ENCODE results near the gene APBA1.

The APBA1 gene

DNA sequence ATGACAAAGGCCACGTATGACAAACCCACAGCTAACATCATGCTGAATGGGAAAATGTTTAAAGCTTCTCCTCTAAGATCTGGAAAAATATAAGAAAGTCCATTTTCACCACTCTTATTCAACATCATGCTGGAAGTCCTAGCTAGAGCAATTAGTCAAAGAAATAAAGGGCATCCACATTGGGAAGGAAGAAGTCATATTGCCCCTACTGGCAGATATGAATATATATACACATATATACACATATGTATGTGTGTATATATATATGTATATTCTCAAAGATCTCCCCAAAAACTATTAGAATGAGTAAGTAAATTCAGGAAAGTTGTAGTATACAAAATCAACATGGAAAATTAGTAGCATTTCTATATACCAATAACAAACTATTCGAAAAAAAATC is 17.1 kb downstream of the APBA1 start:
- no peak for DNase-seq

DNA sequence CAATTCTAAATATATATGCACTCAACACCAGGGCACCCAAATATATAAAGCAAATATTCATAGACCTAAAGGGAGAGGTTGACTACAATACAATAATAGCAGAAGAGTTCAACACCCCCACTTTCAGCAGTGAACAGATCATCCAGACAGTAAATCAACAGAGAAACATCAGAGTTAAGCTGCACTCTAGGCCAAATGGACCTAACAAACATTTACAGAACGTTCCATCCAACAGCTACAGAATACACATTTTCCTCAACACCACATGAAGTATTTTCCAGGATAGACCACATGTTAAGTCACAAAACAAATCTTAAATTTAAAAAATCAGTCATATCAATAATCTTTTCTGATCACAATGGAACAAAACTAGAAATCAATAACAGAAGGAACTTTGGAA is 18.9 kb downstream of the APBA1 start:
- DNase-seq: no peak

DNA sequence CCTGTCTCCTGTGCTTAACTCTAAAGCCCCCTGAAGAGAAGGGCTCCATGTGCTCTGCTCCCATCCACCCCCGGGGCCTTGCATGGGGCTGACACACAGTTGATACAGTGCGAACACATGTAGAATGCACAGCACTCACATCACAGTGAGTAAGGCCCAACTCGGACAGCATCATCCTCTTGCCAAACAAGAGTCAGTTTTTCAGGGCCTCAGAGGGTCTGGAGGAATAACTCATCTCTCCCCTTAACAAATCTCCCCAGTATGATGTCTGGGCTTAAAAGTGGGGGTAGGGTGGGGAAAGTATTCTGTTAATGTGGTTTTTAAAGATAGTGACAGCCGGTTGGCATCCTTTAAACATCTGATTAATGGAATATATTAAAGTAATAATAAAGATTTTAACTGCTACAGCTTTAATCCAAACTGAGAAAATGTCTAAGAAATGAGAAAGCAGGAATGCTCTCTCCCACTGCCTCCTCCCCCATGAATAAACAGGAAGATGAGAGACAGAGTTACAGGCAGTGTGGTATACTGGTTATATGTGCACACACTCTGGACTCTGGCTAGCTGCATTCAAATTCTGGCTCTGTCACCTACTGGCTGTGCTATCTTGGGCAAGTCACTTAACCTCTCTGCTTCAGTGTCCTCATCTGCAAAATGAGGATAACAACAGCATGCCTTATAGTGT is 22.5 kb downstream of the APBA1 start:
- no peak for DNase-seq

DNA sequence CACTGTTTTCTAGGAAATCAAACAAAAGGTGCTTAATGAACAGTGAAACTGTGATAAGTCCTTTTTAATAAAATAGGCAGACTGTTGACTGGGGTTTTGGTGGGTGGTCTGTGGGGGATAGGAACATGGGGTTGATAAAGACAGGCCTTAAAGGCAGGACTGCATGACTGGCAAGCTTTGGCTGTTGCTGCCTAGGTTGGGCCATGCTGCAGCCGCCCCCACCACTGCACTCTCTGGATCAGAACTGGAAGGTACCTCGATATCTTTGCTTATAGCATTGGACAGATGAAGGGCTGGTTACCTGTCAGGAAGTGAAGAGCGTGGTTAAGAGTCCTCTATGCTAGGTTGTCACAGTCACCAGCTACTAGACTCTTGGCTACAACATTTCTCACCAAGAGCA is 24.4 kb downstream of the APBA1 start:
- no peak for DNase-seq

DNA sequence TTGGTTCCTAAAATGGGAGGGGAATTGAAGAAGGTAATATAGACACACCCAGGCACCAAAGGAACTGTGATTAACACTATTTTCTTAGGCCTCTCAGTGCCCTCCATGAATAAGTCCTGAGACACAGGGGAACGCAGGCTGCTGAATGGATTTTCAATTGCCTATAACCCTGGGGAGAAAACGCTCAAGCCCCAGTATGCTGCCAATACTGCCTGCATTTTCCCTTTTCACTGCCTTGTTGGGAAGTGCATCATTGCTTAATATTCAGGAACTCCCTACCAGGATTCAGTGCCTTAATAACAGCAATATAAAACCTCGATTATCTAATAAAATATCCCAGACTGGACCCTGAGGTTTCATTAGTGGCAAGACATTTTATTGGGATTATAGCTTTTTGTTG is 25.4 kb downstream of the APBA1 start:
- DNase-seq: no peak

DNA sequence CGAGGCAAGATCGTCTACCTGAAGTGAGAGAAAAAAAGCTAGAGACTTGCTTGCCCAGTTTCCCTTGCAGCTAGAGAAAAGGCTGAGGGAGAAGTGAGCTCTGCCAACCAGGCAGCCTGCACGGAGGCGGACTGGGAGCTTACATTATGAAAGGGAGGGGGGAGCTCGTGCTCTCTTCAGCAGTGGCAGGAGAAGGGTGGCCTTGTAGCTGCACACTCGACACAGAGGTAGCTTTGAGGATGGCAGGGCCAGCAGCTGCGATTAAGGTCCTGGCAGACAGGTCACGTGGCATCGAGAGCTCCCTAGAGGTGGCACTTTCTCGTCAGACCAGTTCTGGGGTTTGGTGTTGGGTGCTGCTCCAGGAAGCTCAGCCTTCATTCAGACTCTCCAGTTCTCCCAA is 26.7 kb downstream of the APBA1 start:
- no peak for DNase-seq

DNA sequence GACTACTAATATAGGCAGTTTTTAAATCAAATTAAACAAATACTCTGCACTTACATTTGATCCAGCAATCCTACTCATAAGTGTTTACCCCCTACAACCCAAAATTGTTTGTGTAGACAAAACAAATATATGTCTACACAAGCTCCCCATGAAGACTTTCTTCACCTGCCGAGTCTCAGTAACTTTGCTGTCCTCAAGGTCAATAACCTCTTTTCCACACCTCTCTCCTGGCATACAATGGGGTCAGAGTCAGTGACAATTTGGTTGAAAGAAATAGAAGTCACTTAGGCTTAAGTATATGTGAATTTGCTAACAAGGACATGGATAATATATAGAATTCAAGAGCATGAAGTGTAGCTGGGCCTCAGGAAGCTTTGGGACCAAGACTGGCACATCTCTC is 29.1 kb downstream of the APBA1 start:
- DNase-seq: no peak

DNA sequence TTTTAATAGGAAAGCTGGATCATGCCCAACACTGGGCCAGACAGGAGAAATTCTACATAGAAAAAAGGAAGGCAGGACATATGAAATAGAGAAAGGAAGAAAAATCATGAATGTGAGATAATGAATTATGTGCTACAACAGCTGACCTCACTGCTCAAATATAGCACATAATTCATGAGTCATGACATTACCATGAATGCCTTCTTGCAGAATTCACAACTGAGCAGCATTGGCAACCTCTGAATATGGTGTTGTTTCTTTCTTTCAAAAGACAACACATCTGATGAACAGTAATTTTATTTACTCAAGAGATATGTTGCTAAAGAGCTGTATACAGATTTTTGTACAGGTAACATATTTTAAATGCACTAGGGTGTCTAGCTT is 34.4 kb downstream of the APBA1 start:
- no peak for DNase-seq

DNA sequence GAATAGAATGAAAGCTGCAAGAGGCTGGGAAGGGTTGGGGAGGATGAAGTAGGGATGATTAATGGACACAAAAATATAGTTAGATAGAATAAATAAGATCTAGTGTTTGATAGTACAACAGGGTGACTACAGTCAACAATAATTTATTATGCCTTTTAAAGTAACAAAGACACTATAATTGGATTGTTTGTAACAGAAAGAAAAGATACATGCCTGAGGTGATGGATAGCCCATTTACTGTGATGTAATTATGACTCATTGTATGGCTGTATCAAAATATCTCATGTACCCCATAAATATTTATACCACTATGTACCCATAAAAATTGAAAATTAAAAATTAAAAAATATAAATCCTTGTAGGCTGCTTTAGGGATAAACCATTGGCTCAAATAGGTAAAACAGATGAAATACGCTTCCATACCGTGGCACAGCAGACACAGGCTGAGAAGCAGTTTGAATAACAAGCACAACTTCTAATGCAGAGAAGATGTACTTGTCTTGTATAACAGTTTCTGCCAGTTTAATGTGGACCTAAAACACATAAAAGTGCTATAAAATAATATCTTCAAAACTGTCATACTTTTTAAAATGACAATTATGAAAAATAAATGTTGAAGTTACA is 34.9 kb downstream of the APBA1 start:
- no peak for DNase-seq

DNA sequence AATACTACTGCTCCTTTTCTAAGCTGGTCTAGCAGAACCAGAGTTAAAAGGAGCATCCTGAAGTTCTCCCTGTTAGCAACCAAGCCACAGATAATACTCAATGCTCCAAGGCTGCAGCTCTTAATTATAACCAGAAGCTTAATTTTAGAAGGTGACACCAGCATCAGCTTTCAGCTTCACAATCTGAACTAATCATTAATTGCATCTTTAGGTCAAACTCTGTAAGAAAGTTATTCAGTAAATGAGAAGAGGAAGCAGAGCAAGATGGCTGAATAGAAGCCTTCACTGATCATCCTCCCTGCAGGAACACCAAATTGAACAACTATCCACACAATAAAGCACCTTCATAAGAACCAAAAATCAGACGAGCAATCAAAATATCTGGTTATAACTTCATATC is 38.5 kb downstream of the APBA1 start:
- DNase-seq: no peak

DNA sequence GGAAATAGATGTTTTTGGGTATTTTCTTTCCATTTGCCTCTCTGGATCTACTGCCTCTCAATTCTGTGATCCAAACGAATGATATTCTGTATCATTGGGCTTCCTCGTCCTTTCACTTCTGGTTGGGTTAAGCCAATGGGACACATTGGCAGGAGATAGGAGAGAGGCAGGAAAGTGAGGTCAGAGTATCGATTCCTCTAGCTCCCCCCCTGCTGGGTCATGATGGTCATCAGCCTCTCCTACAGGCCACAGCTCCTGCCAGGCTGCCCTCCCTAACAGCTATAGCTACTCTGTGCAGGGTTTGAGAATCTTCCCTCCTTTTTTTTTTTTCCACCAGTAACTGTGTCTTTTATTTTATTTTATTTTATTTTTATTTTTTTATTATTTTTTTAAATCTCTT is 39.4 kb downstream of the APBA1 start:
- DNase-seq: no peak

DNA sequence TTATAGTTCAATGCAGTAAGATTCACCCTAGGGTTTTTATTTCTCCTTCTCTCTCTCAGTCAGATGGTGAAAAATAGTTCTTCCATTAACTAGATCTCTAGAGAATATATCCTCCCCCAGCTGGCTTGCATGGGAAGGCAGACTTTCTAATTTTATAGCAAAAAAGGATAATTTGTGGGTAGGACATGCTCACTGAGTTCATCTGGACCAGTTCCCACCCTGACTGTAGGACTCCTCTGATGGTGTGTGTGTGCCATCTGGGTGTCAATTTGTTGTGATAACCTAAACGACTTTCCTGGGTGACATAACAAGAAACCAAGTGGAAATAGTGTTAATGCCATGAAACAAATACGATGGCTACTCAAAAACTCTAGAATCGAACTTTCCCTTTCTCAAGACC is 44.9 kb downstream of the APBA1 start:
- DNase-seq: no peak

DNA sequence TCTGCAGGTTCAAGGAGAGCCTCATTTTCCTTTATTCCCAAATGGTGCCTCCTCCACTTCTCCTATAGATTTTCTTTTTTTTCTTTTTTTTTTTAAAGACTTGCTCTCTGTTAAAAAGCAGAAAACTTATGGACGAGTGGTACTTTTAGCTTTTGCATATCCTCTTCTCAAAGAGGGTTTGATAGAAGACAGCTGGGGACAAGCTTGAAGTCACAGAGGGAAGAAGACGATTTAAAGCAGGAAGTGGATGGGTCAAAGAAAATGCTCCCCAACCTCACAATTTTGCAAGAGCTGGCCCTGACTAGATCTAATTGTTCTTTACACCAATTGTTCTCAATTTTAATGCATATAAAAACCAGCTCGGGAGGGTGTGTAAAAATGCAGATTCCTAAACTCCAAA is 48.9 kb downstream of the APBA1 start:
- DNase-seq: no peak

DNA sequence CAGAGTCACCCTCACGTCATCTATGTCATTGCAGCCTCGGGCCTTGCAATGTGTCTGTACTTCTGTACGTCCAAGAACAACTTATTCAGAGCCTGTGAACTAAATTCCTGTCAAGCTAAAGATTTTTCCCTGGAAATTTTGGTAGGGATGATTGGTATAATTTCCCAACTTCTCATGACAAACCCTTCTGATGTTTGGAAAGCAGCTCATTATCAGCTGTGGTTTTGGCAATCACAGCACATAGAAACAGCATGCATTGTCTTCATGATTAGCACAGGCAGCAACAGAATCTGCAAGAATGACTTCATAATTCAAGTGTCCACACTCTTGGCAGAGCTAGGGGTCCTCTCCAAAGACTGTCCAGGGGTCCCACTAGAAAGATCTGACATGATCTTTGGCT is 49.5 kb downstream of the APBA1 start:
- DNase-seq: no peak

DNA sequence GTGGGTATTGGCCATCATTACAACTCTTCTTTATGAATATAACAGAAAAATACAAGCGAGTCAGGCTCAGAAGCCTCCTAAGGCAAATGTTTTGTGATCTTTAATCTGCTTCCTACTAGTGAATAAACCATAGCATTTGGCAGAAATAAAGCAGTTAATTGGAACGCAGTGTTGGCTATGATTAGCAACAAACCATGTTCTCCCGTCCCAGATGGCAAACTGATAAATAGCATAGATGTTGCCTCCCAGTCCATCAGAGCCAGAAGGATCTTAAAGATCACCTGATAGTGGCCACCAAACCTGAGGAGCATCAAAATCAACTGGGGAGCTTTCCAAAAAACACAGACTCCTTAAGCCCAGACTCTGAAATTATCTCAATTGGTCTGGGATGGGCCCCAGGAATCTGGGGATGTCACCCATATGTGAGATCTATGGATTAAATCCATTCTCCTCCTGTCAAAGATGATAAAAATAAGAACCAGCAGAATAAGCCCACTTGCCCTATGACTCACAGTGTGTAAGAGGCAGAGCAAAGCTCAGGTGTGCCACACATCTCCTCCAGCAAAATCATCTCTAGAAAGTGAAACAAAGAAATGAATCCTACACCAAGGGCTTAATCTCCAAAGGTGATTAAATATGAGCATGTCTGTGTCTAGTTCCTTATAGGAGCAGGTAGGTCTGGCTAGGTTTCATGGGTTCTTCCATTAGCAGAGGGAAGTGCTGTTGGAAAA is 50.3 kb downstream of the APBA1 start:
- no peak for DNase-seq

DNA sequence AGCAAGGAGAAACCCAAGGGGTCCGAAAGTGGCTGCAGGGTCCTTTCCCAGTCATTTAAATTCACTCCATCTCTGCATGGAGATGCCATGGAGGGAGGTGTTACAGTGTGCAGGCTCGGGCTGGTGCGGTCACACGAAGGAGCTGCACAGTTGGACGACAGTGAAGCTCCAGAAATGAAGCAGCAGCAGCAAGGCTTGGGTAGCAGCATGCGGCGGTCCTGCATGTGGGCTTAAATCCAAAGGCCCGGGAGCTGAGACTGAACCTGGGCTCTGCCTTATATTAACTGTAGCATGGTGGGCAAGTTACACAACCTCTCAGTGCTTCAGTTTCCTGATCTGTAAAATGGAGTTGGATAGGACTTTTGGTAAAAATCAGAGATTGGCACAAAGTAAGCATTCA is 51.4 kb downstream of the APBA1 start:
- no peak for DNase-seq

DNA sequence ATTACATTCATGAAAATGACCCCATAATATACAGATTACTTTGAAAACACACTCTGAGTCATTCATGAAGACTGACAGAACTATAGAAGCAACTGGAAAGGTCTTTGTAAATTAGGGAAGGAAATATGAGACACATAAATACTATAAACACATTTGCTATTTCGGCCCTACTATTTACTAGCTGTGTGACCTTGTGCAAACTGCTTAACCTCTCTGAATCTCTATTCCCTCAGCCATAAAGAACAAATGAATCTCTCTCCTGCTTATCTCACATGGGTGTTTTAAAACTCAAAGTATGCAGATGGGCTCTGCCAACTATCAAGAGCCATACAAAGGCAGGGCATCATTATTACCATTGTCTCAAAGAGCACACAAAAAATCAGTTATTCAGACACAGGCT is 52.9 kb downstream of the APBA1 start:
- DNase-seq: no peak

DNA sequence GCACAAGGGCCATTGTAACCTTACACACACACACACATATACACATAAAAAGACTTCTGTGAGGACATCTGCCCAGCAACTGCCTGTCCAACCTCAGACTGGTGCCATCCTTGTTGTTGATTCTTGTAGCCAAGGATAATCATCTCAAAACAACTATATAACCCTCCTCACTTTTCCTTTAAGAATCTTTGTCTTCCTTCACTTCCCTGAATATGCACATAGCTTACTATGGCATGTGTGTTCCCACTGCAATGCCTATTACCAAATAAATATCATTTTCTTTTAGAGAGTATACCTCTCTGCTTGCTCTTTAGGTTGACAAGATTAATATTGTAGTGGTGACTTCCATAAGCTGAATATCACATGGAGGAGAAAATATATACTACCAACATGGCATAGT is 55.2 kb downstream of the APBA1 start:
- no peak for DNase-seq

DNA sequence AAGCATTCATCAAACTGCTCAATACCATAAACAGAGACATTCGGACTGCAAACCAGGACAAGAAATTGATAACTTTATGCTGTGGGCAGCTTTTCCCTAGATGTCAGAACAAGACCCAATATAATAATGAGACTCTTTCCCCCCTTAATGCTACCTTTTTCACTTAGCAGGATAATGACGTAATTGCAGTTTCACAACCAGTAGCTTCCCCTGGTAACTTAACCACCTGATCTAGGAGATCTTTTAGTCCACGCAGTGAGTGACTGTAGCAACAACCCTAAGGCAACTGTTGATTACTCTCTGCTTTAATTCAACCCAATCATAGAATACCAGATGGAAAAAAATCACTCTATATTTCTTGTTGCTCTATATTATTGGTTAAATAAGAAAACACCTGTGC is 56.3 kb downstream of the APBA1 start:
- no peak for DNase-seq

DNA sequence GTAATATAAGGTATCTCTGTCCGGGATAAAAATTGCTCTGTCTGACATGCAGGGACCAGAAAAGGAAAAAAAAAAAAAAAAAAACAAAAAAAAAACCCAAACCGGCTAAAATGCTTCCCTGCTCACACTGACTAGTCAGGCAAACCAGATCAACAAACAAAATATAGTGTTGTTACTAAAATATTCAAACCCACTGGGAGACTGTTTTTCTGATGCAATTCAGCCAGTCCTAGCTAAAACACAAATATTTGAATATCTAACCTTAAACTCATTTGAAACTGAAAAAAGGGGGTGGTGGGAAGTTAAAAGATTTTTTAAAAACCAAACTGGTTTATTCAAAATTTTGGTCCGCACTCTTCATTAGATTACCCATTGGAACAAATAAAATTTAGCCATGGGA is 61.0 kb downstream of the APBA1 start:
- no peak for DNase-seq

DNA sequence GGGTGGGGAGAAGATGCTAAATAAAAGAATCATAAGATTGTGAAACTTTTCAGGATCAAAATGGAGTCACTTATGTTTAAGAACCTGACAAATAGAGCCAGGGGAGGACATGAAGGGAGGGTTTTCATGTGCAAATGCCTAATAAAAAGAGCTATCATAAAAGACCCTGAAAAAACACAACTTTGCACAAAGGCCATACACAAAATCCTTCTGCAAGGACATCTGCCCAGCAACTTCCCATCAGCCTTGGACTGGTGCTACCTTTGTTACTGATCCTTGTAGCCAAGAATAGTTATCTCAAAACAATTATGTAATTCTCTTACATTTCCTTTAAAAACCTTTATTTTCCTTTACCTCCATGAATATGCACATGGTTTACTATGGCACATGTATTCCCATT is 63.0 kb downstream of the APBA1 start:
- DNase-seq: no peak

DNA sequence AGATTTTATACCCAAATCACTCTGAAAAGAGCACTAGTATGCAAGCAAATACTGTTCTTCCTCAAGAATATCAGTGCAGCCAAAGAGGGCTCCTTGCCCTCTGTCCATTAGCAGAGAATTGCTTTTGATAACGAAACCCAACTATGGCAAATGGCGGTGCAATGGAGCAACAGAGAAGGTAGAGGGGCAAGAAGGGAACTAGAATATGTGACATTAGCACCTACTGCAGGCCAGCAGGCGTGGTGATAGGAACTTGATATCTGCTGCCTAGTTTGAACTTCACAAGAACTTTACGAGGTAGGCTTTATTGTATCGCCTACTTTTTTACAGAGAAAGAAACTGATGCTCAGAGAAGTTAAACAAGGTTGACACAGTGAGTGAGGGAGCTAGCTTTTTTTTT is 66.1 kb downstream of the APBA1 start:
- DNase-seq: no peak

DNA sequence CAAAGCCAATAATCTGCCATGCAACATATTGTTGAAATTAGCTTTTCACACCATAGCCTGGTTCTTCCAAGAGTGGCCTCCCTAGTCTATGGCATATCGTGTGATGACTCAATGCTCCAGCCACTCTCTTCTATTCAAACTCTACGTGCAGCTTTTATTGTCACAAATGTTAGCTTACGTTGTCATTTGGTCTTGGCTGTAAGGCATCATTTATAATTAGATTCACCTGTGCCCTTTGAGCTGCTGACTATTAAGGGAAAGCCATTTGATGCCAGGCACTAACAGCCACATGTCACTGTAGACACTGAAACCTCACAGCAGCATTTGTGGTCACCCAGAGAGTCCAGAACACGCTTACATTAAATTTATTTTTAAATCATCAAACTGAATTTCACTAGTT is 66.8 kb downstream of the APBA1 start:
- no peak for DNase-seq

DNA sequence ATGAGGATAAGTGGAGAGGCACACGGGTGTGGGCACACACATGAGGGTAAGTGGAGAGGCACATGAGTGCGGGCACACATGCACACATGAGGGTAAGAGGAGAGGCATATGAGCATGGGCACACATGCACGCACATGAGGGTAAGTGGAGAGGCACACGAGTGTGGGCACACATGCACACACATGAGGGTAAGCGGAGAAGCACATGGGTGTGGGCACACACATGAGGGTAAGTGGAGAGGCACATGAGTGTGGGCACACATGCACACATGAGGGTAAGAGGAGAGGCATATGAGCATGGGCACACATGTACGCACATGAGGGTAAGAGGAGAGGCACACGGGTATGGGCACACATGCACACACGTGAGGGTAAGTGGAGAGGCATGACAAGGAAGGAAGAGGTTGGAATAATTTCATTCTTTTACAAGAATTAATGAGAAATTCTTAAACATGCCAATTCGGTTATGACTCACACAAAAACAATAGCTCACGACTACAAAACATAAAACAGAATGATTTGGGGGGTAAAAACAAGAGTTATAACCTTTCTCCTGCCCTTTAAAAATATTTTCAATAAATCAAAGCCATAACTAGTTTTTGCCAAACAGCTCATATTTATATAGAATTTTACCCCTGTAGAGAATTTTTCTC is 67.5 kb downstream of the APBA1 start:
- DNase-seq: no peak

All from inflammatory macrophage treated with lipopolysaccharide for 4 hours (primary cell).